Epithelial cell of esophagus (primary cell): ENCODE data around the gene IFNL2.
"Not testable (repeated sequence)": the region's sequence is repeated elsewhere in the genome, so short reads cannot be mapped to it uniquely, and the experiment has no call there.

ENCODE experiments used
- DNase-seq: peaks from one replicate; pipeline ENCODE4 v3.0.0; 2010; ENCODE audit warnings: low read depth
- H3K4me3 ChIP-seq: 2 replicates; pipeline ENCODE4 v1.5.1; 2011; ENCODE audit warnings: mild to moderate bottlenecking, low read length, control low read depth
- TF ChIP-seq, protein P1 (sequence below): IDR thresholded peaks from 2 replicates; pipeline ENCODE4 v1.5.1; 2011; ENCODE audit warnings: low read depth, mild to moderate bottlenecking, low read length, control low read depth, inconsistent platforms; ENCODE audit not compliant: insufficient read depth; ENCODE audit errors: missing control alignments

The IFNL2 gene

DNA sequence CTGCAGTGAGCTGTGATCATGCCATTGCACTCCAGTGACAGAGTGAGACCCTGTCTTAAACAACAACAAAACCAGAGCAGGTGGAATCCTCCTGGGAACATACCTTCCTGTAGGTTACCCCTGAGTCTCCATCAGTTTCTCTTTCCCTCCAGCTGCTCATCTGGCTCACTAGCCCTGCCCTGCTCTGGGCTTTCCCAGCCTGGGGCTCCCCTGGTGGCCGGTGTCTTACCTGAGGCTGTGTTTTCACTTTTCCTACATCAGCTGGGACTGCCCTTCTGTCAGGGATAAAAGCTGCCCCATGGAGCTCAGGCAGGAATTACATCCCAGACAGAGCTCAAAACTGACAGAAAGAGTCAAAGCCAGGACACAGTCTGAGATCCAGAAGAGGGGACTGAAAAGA is at the start of gene IFNL2:
Gene IFNL2 (plus strand): TSS at position 312 of the 400 bp plus-strand sequence. CDS start 173 bp downstream, outside the sequence.
- not testable (repeated sequence) for H3K4me3 ChIP-seq, DNase-seq

DNA sequence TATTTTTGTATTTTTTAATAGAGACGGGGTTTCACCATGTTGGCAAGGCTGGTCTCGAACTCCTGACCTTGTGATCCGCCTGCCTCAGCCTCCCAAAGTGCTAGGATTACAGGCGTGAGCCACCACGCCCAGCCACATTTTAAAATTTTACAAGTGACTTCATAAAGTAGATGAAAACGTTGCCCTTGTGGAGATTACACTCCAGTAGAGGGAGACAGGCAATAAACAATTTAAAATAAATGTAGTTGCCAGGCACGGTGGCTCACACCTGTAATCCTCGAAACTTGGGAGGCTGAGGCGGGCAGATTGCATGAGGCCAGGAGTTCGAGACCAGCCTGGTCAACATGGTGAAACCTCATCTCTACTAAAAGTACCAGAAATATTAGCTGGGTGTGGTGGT is 49.1 kb upstream of the IFNL2 start:
- not testable (repeated sequence) for DNase-seq, H3K4me3 ChIP-seq

DNA sequence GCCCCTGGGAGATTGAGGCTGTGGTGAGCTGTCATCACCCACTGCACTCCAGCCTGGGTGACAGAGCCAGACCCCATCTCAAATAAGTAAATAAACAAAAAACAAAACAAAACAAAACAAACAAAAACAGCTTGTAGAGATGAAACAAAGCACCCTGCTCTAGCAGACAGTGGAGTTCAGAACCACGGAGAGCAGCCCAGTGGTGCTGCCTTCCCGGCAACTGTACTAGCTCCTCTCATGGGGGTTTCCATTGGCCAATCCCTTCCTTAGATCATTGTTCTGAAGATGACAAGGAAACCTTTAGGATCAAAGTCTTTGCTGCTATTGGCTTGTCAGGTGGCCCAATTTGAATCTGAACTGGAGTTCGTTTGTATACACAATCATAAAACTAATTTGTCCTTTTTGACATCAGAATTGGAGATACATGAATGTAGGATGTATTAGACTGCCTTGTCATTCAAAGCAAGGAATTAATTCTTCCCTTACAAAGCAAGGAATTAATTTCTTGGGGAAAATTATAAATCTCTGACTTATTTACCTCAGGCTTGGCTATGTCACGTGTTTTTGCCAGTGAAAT is 44.4 kb upstream of the IFNL2 start:
- TF ChIP-seq, protein P1, sequence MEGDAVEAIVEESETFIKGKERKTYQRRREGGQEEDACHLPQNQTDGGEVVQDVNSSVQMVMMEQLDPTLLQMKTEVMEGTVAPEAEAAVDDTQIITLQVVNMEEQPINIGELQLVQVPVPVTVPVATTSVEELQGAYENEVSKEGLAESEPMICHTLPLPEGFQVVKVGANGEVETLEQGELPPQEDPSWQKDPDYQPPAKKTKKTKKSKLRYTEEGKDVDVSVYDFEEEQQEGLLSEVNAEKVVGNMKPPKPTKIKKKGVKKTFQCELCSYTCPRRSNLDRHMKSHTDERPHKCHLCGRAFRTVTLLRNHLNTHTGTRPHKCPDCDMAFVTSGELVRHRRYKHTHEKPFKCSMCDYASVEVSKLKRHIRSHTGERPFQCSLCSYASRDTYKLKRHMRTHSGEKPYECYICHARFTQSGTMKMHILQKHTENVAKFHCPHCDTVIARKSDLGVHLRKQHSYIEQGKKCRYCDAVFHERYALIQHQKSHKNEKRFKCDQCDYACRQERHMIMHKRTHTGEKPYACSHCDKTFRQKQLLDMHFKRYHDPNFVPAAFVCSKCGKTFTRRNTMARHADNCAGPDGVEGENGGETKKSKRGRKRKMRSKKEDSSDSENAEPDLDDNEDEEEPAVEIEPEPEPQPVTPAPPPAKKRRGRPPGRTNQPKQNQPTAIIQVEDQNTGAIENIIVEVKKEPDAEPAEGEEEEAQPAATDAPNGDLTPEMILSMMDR = no peak
- no peak overlapping the region for H3K4me3 ChIP-seq
- peak; percentile 47 for DNase-seq

DNA sequence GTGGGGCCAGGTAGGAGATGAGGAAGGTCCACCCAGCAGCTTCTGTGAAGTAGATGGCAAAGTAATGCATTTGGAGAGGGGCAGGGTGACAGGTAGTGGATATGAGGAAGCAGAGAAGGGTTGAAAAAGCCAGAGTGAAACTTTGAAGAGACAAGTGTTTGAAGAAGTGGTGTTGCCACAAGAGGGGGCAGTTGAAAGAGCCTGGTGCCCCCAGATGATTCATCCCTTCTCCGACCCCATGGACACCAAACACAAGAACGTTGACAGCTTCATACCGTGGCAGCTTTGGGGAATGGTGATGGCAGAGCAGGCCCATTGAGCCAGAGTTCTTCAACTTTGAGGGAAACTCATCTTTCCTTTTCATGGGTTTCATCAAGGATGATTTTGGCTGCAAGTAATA is 43.3 kb upstream of the IFNL2 start:
- TF ChIP-seq, protein P1 = no peak
- H3K4me3 ChIP-seq = no peak overlapping the region
- no peak for DNase-seq

DNA sequence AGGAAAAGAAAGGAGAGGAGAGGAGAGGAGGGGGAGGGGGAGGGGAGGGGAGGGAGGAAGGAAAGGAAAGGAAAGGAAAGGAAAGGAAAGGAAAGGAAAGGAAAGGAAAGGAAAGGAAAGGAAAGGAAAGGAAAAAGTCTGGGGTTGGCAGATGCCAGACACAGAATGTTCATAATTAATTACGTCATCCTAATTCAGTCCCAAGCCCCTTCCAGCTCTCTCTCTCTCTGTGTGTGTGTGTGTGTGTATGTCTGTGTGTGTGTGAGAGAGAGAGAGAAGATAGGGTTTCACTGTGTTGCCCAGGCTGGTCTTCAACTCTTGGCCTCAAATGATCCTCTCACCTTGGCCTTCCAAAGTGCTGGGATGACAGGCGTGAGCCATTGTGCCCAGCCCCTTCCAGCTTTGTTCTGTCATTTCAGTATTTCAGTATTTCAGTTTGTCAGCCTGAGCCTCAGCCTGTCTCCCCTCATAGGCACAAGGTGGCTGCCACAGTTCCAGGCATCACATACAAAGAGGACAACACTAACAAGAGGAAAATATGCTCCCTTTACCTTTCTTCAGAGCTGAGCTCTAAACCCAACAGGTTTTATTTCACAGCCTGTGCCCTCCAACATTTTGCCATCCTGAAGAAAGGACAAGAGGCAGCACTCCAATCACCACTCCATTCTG is 38.0 kb upstream of the IFNL2 start:
- no peak overlapping the region for H3K4me3 ChIP-seq
- no peak for DNase-seq
- TF ChIP-seq, protein P1 = no peak

DNA sequence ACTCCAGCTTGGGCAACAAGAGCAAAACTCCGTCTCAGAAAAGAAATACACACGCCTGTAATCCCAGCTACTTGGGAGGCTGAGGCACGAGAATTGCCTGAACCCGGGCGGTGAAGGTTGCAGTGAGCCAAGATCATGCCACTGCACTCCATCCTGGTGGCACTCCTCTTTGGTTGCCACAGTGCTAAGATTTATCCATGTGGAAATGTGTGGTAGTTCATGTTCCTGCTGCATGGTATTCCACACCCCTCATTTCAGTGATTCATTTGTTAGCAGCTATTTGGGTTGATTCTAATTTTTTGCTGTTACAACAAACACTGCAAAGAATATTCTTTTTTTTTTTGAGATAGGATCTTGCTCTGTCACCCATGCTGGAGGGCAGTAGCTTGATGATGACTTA is 35.5 kb upstream of the IFNL2 start:
- DNase-seq = no peak
- H3K4me3 ChIP-seq = no peak overlapping the region
- TF ChIP-seq, protein P1 = no peak

DNA sequence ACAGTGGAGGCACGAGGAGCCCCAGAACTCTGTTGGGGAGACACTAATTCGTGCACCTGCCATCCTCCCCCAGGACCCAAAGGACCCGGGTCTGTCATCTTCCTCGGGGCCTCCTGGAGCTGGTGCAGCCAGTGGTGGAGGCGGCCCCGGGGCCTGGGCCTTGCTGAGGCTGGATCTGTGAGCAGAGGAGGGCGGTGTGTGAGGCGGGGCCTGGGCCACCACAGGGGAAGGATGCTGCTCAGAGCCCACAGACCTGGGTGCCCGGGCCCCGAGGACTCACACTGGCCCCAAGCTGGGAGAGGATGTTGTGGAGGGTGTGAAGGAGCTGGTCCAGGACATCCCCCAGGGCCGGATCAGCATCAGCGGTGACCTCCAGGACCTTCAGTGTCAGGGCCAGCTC is 31.7 kb upstream of the IFNL2 start:
- TF ChIP-seq, protein P1 = no peak
- no peak for DNase-seq
- no peak overlapping the region for H3K4me3 ChIP-seq
